ENCODE measurements around the gene PON2.
"Not testable (repeated sequence)": the region's sequence is repeated elsewhere in the genome, so short reads cannot be mapped to it uniquely, and the experiment has no call there.

Gene PON2

GRCh38 chr7:95398155-95398940, 36.5 kb downstream of the PON2 start:
- no peak for DNase-seq

- DNase-seq = no peak
Measured at GRCh38 chr7:95397381-95397780, 37.4 kb downstream of the PON2 start.

- no peak for DNase-seq
Measured at GRCh38 chr7:95396136-95397032, 38.4 kb downstream of the PON2 start, which contains the start of gene PON3. TSS of gene PON3 (minus strand) at chr7:95396375. CDS start at chr7:95396350, 25 bp downstream.

- no peak for DNase-seq
Measured at GRCh38 chr7:95395755-95396135, 39.1 kb downstream of the PON2 start.

- no peak for DNase-seq
Measured at GRCh38 chr7:95394370-95394769, 40.5 kb downstream of the PON2 start.

- no peak for DNase-seq
Measured at GRCh38 chr7:95391761-95392160, 43.1 kb downstream of the PON2 start.

- DNase-seq = no peak
Measured at GRCh38 chr7:95389516-95389915, 45.3 kb downstream of the PON2 start.

GRCh38 chr7:95379457-95379856, 55.4 kb downstream of the PON2 start:
- not testable (repeated sequence) for DNase-seq

- DNase-seq = no peak
Measured at GRCh38 chr7:95376632-95377400, 58.0 kb downstream of the PON2 start.

GRCh38 chr7:95375591-95376257, 59.1 kb downstream of the PON2 start:
- DNase-seq = no peak

GRCh38 chr7:95373323-95373722, 61.5 kb downstream of the PON2 start:
- DNase-seq = no peak

GRCh38 chr7:95368235-95368634, 66.6 kb downstream of the PON2 start:
- no peak for DNase-seq

- no peak for DNase-seq
Measured at GRCh38 chr7:95367606-95368005, 67.2 kb downstream of the PON2 start.

- peak; percentile 10 for DNase-seq
Measured at GRCh38 chr7:95365151-95365550, 69.7 kb downstream of the PON2 start.

- DNase-seq = no peak
Measured at GRCh38 chr7:95357623-95358022, 77.2 kb downstream of the PON2 start.

Measured in fibroblast of upper back skin (primary cell).